SK-N-MC (cell line): ENCODE results near the gene STON2.

Experiments
- EZH2 ChIP-seq: fragments of 200-600 bp; sonication (generic); IDR thresholded peaks from one replicate; pipeline ENCODE4 v1.6.1; 2017; ENCODE audit warnings: antibody characterized with exemption
- FOXP2 ChIP-seq: optimal IDR thresholded peaks from 2 replicates; pipeline ENCODE3; 2011; ENCODE audit warnings: mild to moderate bottlenecking, moderate library complexity; ENCODE audit not compliant: insufficient read depth; ENCODE audit errors: extremely low read length, control extremely low read depth
- POLR2AphosphoS5 ChIP-seq: IDR thresholded peaks from 2 replicates; pipeline ENCODE4 v1.6.1; 2012; ENCODE audit warnings: mild to moderate bottlenecking, low read depth, low read length, borderline replicate concordance

DNA sequence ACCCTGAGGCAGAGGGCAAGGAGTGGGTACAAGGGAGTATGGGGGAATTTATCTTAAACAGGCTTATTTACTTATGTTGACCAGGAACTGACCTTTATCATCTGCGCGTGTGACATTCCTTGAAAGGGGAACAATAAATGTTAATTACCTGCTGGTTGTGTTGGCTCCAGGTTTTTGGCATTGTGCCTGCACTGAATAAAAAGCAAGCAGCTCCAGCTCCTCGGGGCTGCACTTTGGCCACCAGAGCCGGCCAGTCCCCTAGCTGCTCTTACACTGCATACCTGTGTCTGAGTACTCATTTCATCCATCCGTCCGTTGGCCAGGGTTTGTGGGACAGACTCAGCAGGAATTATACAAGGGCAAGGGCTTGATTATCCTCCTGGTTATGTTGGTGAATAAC is 110.6 kb downstream of the STON2 start:
- TF ChIP-seq POLR2AphosphoS5 (no peak), EZH2 (no peak), FOXP2 (no peak)
